HEK293 (cell line): ENCODE results near the gene LRRC26.

Experiments used
- CTCF ChIA-PET: fragments of 350-600 bp; formaldehyde crosslinking; extraction: SDS; loops from one replicate; lab custom pipeline; 2021; ENCODE audit warnings: antibody characterized with exemption; lab: Yijun Ruan, JAX
- POLR2A ChIA-PET: fragments of 300-600 bp; formaldehyde crosslinking; extraction: SDS; loops from one replicate; lab custom pipeline; 2020; ENCODE audit warnings: antibody characterized with exemption, inconsistent platforms; lab: Yijun Ruan, JAX
- H3K27ac ChIP-seq: fragments of 200-500 bp; sonication (Bioruptor generic); 2 replicates; pipeline ENCODE4 v1.5.1; 2014; ENCODE audit warnings: low read depth, low read length, control low read depth, inconsistent platforms; ENCODE audit errors: extremely low read depth
- H3K36me3 ChIP-seq, 2 experiments: fragments of 200-500 bp in 1 of 2; sonication (Bioruptor generic) in 1 of 2; 1 replicate in 1 of 2; 2 replicates in 1 of 2; pipeline ENCODE4 v1.5.1; 2014 to 2017; ENCODE audit warnings: inconsistent platforms in 2 of 2, low read length in 2 of 2; ENCODE audit not compliant: control insufficient read depth in 2 of 2, insufficient read depth in 1 of 2
- H3K4me1 ChIP-seq: fragments of 200-500 bp; sonication (Bioruptor generic); 2 replicates; pipeline ENCODE4 v1.5.1; 2014; ENCODE audit warnings: mild to moderate bottlenecking, low read length, inconsistent platforms; ENCODE audit not compliant: control insufficient read depth, insufficient read depth
- H3K4me3 ChIP-seq: 2 replicates; pipeline ENCODE4 v1.5.1; 2011; ENCODE audit warnings: low read depth, mild to moderate bottlenecking, control low read depth, low read length, moderate library complexity
- H3K9me3 ChIP-seq: fragments of 200-500 bp; sonication (Bioruptor generic); 2 replicates; pipeline ENCODE4 v1.5.1; 2014; ENCODE audit warnings: low read depth, low read length, inconsistent platforms; ENCODE audit not compliant: control insufficient read depth, insufficient read depth
- ATF2 ChIP-seq: fragments of 450-650 bp; formaldehyde crosslinking; IDR thresholded peaks from 2 replicates; pipeline ENCODE4 v1.5.1; 2016; ENCODE audit warnings: missing biosample characterization, missing genetic modification characterization, low read depth
- EGR2 ChIP-seq: fragments of 450-650 bp; formaldehyde crosslinking; IDR thresholded peaks from 2 replicates; pipeline ENCODE4 v1.5.1; 2016; ENCODE audit warnings: low read depth, missing biosample characterization, missing genetic modification characterization
- HOXC10 ChIP-seq: sonication (generic); formaldehyde crosslinking; IDR thresholded peaks from 2 replicates; pipeline ENCODE4 v1.8.1; 2023; ENCODE audit warnings: mild to moderate bottlenecking, missing genetic modification reagents
- IKZF3 ChIP-seq: fragments of 450-650 bp; IDR thresholded peaks from 2 replicates; pipeline ENCODE4 v1.5.0; 2018; ENCODE audit warnings: missing biosample characterization, mild to moderate bottlenecking, missing genetic modification characterization, moderate library complexity
- TCF7L2 ChIP-seq: IDR thresholded peaks from 2 replicates; pipeline ENCODE4 v1.6.1; 2011; ENCODE audit warnings: low read depth, mild to moderate bottlenecking, inconsistent platforms, low read length, moderate library complexity, borderline replicate concordance
- ZBTB8A ChIP-seq: fragments of 450-650 bp; formaldehyde crosslinking; IDR thresholded peaks from 2 replicates; pipeline ENCODE4 v1.5.1; 2016; ENCODE audit warnings: missing biosample characterization, missing genetic modification characterization
- ZNF10 ChIP-seq: fragments of 450-650 bp; formaldehyde crosslinking; IDR thresholded peaks from 2 replicates; pipeline ENCODE4 v1.5.1; 2017; ENCODE audit warnings: missing biosample characterization, missing genetic modification characterization
- ZNF114 ChIP-seq: fragments of 450-650 bp; formaldehyde crosslinking; IDR thresholded peaks from 2 replicates; pipeline ENCODE4 v1.5.0; 2017; ENCODE audit warnings: missing biosample characterization, missing genetic modification characterization
- ZNF138 ChIP-seq: fragments of 450-650 bp; formaldehyde crosslinking; IDR thresholded peaks from 2 replicates; pipeline ENCODE4 v1.5.1; 2016; ENCODE audit warnings: missing biosample characterization, missing genetic modification characterization, borderline replicate concordance
- ZNF211 ChIP-seq: fragments of 450-650 bp; formaldehyde crosslinking; IDR thresholded peaks from 2 replicates; pipeline ENCODE4 v1.5.1; 2016; ENCODE audit warnings: low read depth, missing biosample characterization, missing genetic modification characterization
- ZNF248 ChIP-seq: fragments of 450-650 bp; formaldehyde crosslinking; IDR thresholded peaks from 2 replicates; pipeline ENCODE4 v1.5.1; 2017; ENCODE audit warnings: missing biosample characterization, missing genetic modification characterization
- ZNF426 ChIP-seq: fragments of 450-650 bp; formaldehyde crosslinking; IDR thresholded peaks from 2 replicates; pipeline ENCODE4 v1.5.1; 2017; ENCODE audit warnings: missing biosample characterization, missing genetic modification characterization, mild to moderate bottlenecking, inconsistent platforms, moderate library complexity
- ZNF501 ChIP-seq: fragments of 450-650 bp; formaldehyde crosslinking; IDR thresholded peaks from 2 replicates; pipeline ENCODE4 v1.5.1; 2016; ENCODE audit warnings: missing biosample characterization, missing genetic modification characterization
- ZNF561 ChIP-seq: fragments of 450-650 bp; IDR thresholded peaks from 2 replicates; pipeline ENCODE4 v1.5.1; 2018; ENCODE audit warnings: missing biosample characterization, missing genetic modification characterization, borderline replicate concordance
- ZNF610 ChIP-seq: fragments of 450-650 bp; formaldehyde crosslinking; IDR thresholded peaks from 2 replicates; pipeline ENCODE4 v1.5.1; 2016; ENCODE audit warnings: missing biosample characterization, missing genetic modification characterization, borderline replicate concordance
- ZNF645 ChIP-seq: fragments of 450-650 bp; formaldehyde crosslinking; IDR thresholded peaks from 2 replicates; pipeline ENCODE4; 2016; ENCODE audit warnings: missing biosample characterization, missing genetic modification characterization
- ZNF707 ChIP-seq: fragments of 450-650 bp; formaldehyde crosslinking; IDR thresholded peaks from 2 replicates; pipeline ENCODE4 v1.5.1; 2016; ENCODE audit warnings: missing biosample characterization, missing genetic modification characterization
- ZNF768 ChIP-seq: fragments of 450-650 bp; formaldehyde crosslinking; IDR thresholded peaks from 2 replicates; pipeline ENCODE4 v1.5.1; 2018; ENCODE audit warnings: missing biosample characterization, mild to moderate bottlenecking, missing genetic modification characterization
- ZNF776 ChIP-seq: fragments of 450-650 bp; formaldehyde crosslinking; IDR thresholded peaks from 2 replicates; pipeline ENCODE4 v1.5.0; 2017; ENCODE audit warnings: missing biosample characterization, missing genetic modification characterization, borderline replicate concordance
- ZNF837 ChIP-seq: fragments of 450-650 bp; formaldehyde crosslinking; IDR thresholded peaks from 2 replicates; pipeline ENCODE4 v1.5.1; 2016; ENCODE audit warnings: missing biosample characterization, missing genetic modification characterization
- ZSCAN30 ChIP-seq: fragments of 450-650 bp; IDR thresholded peaks from 2 replicates; pipeline ENCODE4 v1.5.1; 2018; ENCODE audit warnings: missing biosample characterization, mild to moderate bottlenecking, missing genetic modification characterization, moderate library complexity
- ZXDB ChIP-seq: fragments of 450-650 bp; formaldehyde crosslinking; IDR thresholded peaks from 2 replicates; pipeline ENCODE4 v1.5.1; 2016; ENCODE audit warnings: missing biosample characterization, missing genetic modification characterization

Gene LRRC26

GRCh38 chr9:137176302-137177182 is 6.7 kb upstream of the LRRC26 start (continued):
- TF ChIP-seq ZNF707: peak; percentile 78; the same call in 1 of the 2 replicates

GRCh38 chr9:137175345-137175961 is 5.6 kb upstream of the LRRC26 start:
- Histone ChIP-seq H3K27ac (no peak overlapping the region), H3K4me1 (no peaks in the 10 kb centered on the region), H3K9me3 (no peaks in the 10 kb centered on the region), H3K4me3 (no peak overlapping the region), H3K36me3 (peaks cover 0 to 35% of the 10 kb centered on the region in 2 experiments; a peak in 2 of 3 replicates)
- TF ChIP-seq HOXC10 (0 out of 2 replicates have a peak, but pooled peaks have one; percentile 28), ZNF610 (no peak)
- CTCF ChIA-PET: interaction anchor here (1.1 to 3.1 kb wide), 4 partner anchors 20 to 61 kb away, joined by 4 to 12 read pairs (median 6); no protein-coding TSS in a partner anchor
- POLR2A ChIA-PET: interaction anchor here (0.8 to 3.1 kb wide), 6 partner anchors 8 to 69 kb away, joined by 3 to 20 read pairs (median 6); partner anchors contain the start of genes ANAPC2 and SSNA1

- H3K36me3 ChIP-seq: peaks cover 0 to 29% of the 10 kb centered on the region in 2 experiments; a peak in 2 of 3 replicates
- no peaks in the 10 kb centered on the region for H3K9me3 ChIP-seq
- no peak overlapping the region for H3K4me3 ChIP-seq
- H3K27ac ChIP-seq: no peak overlapping the region
- no peak for TF ChIP-seq ZNF114
- no peak for TF ChIP-seq ATF2 (tag by site-specific recombination)
- no peak for TF ChIP-seq ZNF138 (tag by site-specific recombination)
- TF ChIP-seq ZNF426 (tag by site-specific recombination): no peak
- no peak for TF ChIP-seq TCF7L2
- ChIA-PET POLR2A (interaction anchor here (0.8 to 7.4 kb wide), 7 partner anchors 15 to 127 kb away, joined by 3 to 53 read pairs (median 6); partner anchors contain the start of genes ANAPC2, NRARP and SSNA1), CTCF (interaction anchor here (1.1 to 3.1 kb wide), 2 partner anchors 56 to 62 kb away, joined by 8 to 12 read pairs; no protein-coding TSS in a partner anchor)
- no peaks in the 10 kb centered on the region for H3K4me1 ChIP-seq
These were observed 5.0 kb upstream of the LRRC26 start for GRCh38 chr9:137174722-137175293.

- Histone ChIP-seq H3K36me3 (peaks cover 0 to 21% of the 10 kb centered on the region in 2 experiments; a peak in 1 of 3 replicates), H3K27ac (no peak overlapping the region), H3K4me3 (no peak overlapping the region), H3K9me3 (no peaks in the 10 kb centered on the region), H3K4me1 (no peaks in the 10 kb centered on the region; the same call in 1 of the 2 replicates)
- POLR2A ChIA-PET: interaction anchor here (0.6 to 7.4 kb wide), 6 partner anchors 12 to 128 kb away, joined by 3 to 53 read pairs (median 6); partner anchors contain the start of genes ANAPC2, NRARP and SSNA1
- CTCF ChIA-PET: interaction anchor here (0.8 to 1.1 kb wide), 2 partner anchors 55 to 63 kb away, joined by 3 to 8 read pairs; no protein-coding TSS in a partner anchor
- TF ChIP-seq IKZF3 (no peak), ZNF10 (tag by site-specific recombination) (no peak), ZNF768 (tag by site-specific recombination) (no peak), ZNF837 (tag by site-specific recombination) (no peak), ZSCAN30 (tag by site-specific recombination) (no peak), ZNF211 (tag by site-specific recombination) (no peak), ZBTB8A (tag by site-specific recombination) (no peak), EGR2 (no peak; the same call in 1 of the 2 replicates), ZNF776 (tag by site-specific recombination) (no peak), ZNF561 (tag by site-specific recombination) (no peak), ZNF501 (no peak), ZXDB (tag by site-specific recombination) (no peak), ZNF645 (tag by site-specific recombination) (no peak), ZNF248 (tag by site-specific recombination) (no peak)
These were observed 4.2 kb upstream of the LRRC26 start for GRCh38 chr9:137173796-137174664.
